ENCODE measurements around the gene FLNB. TPM values are rescaled to one million over a fixed set of nuclear protein-coding genes. Genes with fewer than 3 reads are reported as not detected.

FLNB gene
- total and polyA plus RNA-seq, 9 of the 15 experiments (the other 6 are each of a cell fraction or from before 2014, with no cell fraction given) = 9.4 to 48.1 (median 25.6) TPM

- H3K27me3 ChIP-seq (ENCODE audit: control insufficient read depth in 2 of 2, insufficient read depth in 2 of 2, low read length in 2 of 2) = no peaks in the 10 kb centered on the region
- intact Hi-C loops (cut with micrococcal nuclease) (no loop called here), in situ Hi-C loops (cut with MboI) (no loop called here)
- no peak overlapping the region for H3K27ac ChIP-seq (ENCODE audit: extremely low read depth, low read depth, low read length)
- no peak overlapping the region for H3K9ac ChIP-seq (ENCODE audit: insufficient read depth in 1 of 2, low read depth in 2 of 2, low read length in 2 of 2)
- H3K79me2 ChIP-seq (ENCODE audit: control insufficient read depth, insufficient read depth, low read length) = no peaks in the 10 kb centered on the region
- no peaks in the 10 kb centered on the region for H4K20me1 ChIP-seq (replicated peaks; ENCODE audit: control insufficient read depth, insufficient read depth, low read length)
- ChIA-PET POLR2A (interaction anchor here (0.6 to 1.0 kb wide), 2 partner anchors 9 to 32 kb away, joined by 3 read pairs; no protein-coding TSS in a partner anchor), CTCF (ENCODE audit: low intra/inter-chr PET ratio) (no interaction called here)
- FAIRE-seq (peak; percentile 95), DNase-seq (ENCODE audit: extremely low read depth in 1 of 4, low spot score in 3 of 4) (peak in 3 of 4 experiments; percentile 19 to 77 (median 31)), ATAC-seq (peak; percentile 83)
- H2AFZ ChIP-seq (ENCODE audit: low read depth, low read length) = no peak overlapping the region
- H3K4me2 ChIP-seq (ENCODE audit: insufficient read depth, low read length) = peak overlapping the region; percentile 18
- H3K36me3 ChIP-seq (ENCODE audit: control insufficient read depth, insufficient read depth, low read length) = no peaks in the 10 kb centered on the region
- H3K9me1 ChIP-seq (ENCODE audit: control insufficient read depth, insufficient read depth, low read length) = no peaks in the 10 kb centered on the region
- no peaks in the 10 kb centered on the region for H3K9me3 ChIP-seq (replicated peaks; ENCODE audit: control insufficient read depth, insufficient read depth, low read depth, low read length)
- 0% methylated on average over 5 of the region's 5 CpGs for WGBS (ENCODE audit: insufficient coverage, low coverage, missing lambda C conversion rate)
- BruUV-seq (replicated peaks) = no TSS peak
- no peak overlapping the region for H3K4me3 ChIP-seq
- H3K4me1 ChIP-seq (replicated peaks in 1 of 2; ENCODE audit: control insufficient read depth in 2 of 2, insufficient read depth in 2 of 2, low read length in 2 of 2) = peaks cover 6% of the 10 kb centered on the region in 2 experiments; a peak in 4 of 5 replicates
- TF ChIP-seq PRMT5 (CRISPR knock-in tag; IDR thresholded peaks at IDR 0.05) (no peak), BCOR (IDR thresholded peaks at IDR 0.05) (0 out of 2 replicates have a peak, but pooled peaks have one; percentile 46), PBX2 (CRISPR knock-in tag; IDR thresholded peaks at IDR 0.05; ENCODE audit: low read depth) (no peak), PBX2 (tag; conservative IDR thresholded peaks at IDR 0.05; ENCODE audit: low read depth) (peak; percentile 15; the same call in 1 of the 2 replicates), FOSL1 (tag; conservative IDR thresholded peaks at IDR 0.05) (peak; percentile 92), ELF1 (tag; IDR thresholded peaks at IDR 0.05) (no peak), ATF3 (IDR thresholded peaks at IDR 0.05) (peak; percentile 73), ATF3 (CRISPR knock-in tag; conservative IDR thresholded peaks at IDR 0.05) (no peak), RNF219 (CRISPR knock-in tag; IDR thresholded peaks at IDR 0.05) (no peak), ZFP36 (IDR thresholded peaks at IDR 0.05; ENCODE audit: low read depth, low read length, partially characterized antibody) (peak; percentile 45), HDAC1 (IDR thresholded peaks at IDR 0.05) (peak in 1 of 2 experiments; percentile 83; a peak in 2 of 4 replicates), ZNF778 (CRISPR knock-in tag; IDR thresholded peaks at IDR 0.05) (no peak), CBFB (CRISPR knock-in tag; IDR thresholded peaks at IDR 0.05) (no peak)
- TF ChIP-seq, protein P1, sequence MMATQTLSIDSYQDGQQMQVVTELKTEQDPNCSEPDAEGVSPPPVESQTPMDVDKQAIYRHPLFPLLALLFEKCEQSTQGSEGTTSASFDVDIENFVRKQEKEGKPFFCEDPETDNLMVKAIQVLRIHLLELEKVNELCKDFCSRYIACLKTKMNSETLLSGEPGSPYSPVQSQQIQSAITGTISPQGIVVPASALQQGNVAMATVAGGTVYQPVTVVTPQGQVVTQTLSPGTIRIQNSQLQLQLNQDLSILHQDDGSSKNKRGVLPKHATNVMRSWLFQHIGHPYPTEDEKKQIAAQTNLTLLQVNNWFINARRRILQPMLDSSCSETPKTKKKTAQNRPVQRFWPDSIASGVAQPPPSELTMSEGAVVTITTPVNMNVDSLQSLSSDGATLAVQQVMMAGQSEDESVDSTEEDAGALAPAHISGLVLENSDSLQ (IDR thresholded peaks at IDR 0.05) = peak; percentile 73
- TF ChIP-seq, protein P2, sequence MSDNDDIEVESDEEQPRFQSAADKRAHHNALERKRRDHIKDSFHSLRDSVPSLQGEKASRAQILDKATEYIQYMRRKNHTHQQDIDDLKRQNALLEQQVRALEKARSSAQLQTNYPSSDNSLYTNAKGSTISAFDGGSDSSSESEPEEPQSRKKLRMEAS (CRISPR knock-in tag; IDR thresholded peaks at IDR 0.05) = no peak
These were observed 24.3 kb upstream of the FLNB start for GRCh38 chr3:57983734-57984518.

Measured in K562 (cell line).